HL-60 (cell line): ENCODE results near the gene RPL13A.

Source experiments
- DNase-seq, 2 experiments: peaks; one replicate each; pipeline ENCODE4 v3.0.0-alpha.2; 2010 to 2020; ENCODE audit warnings: low read depth in 1 of 2, low spot score in 1 of 2
- H3K27ac ChIP-seq: fragments of 250-450 bp; sonication (Bioruptor Pico); replicated peaks from 2 replicates; pipeline ENCODE4 v1.5.1; 2020; ENCODE audit warnings: mild to moderate bottlenecking, moderate library complexity
- H3K27me3 ChIP-seq: fragments of 250-450 bp; sonication (Bioruptor Pico); 2 replicates; pipeline ENCODE4 v1.5.1; 2021; ENCODE audit warnings: mild to moderate bottlenecking, moderate library complexity; ENCODE audit not compliant: insufficient read depth, poor library complexity, severe bottlenecking
- H3K4me3 ChIP-seq: replicated peaks from 2 replicates; pipeline ENCODE4 v1.5.1; 2011; ENCODE audit warnings: mild to moderate bottlenecking, control low read depth, low read length; ENCODE audit not compliant: insufficient read depth
- CTCF ChIP-seq: IDR thresholded peaks from one replicate; pipeline ENCODE4 v1.5.1; 2011; ENCODE audit warnings: low read length, control low read depth, inconsistent platforms; ENCODE audit not compliant: insufficient read depth
- GABPA ChIP-seq: IDR thresholded peaks from 2 replicates; pipeline ENCODE4 v1.6.1; 2012; ENCODE audit warnings: low read depth
- POLR2AphosphoS5 ChIP-seq: IDR thresholded peaks from 2 replicates; pipeline ENCODE4 v1.6.1; 2012; ENCODE audit warnings: low read depth
- REST ChIP-seq: IDR thresholded peaks from 2 replicates; pipeline ENCODE4 v1.6.1; 2012; ENCODE audit warnings: low read depth; ENCODE audit not compliant: insufficient replicate concordance
- SPI1 ChIP-seq: IDR thresholded peaks from 2 replicates; pipeline ENCODE4 v1.6.1; 2012; ENCODE audit warnings: low read depth, mild to moderate bottlenecking, borderline replicate concordance

Gene RPL13A

GRCh38 chr19:49486710-49487276, 615 bp upstream of the RPL13A start:
- Histone ChIP-seq H3K27ac (peak overlapping the region; percentile 66), H3K4me3 (peak overlapping the region; percentile 11; the same call in 1 of the 2 replicates), H3K27me3 (no peaks in the 10 kb centered on the region)
- no peak for TF ChIP-seq CTCF
- no peak for TF ChIP-seq SPI1
- TF ChIP-seq REST = no peak
- TF ChIP-seq POLR2AphosphoS5 = no peak
- TF ChIP-seq GABPA = no peak
- DNase-seq = no peak

DNA sequence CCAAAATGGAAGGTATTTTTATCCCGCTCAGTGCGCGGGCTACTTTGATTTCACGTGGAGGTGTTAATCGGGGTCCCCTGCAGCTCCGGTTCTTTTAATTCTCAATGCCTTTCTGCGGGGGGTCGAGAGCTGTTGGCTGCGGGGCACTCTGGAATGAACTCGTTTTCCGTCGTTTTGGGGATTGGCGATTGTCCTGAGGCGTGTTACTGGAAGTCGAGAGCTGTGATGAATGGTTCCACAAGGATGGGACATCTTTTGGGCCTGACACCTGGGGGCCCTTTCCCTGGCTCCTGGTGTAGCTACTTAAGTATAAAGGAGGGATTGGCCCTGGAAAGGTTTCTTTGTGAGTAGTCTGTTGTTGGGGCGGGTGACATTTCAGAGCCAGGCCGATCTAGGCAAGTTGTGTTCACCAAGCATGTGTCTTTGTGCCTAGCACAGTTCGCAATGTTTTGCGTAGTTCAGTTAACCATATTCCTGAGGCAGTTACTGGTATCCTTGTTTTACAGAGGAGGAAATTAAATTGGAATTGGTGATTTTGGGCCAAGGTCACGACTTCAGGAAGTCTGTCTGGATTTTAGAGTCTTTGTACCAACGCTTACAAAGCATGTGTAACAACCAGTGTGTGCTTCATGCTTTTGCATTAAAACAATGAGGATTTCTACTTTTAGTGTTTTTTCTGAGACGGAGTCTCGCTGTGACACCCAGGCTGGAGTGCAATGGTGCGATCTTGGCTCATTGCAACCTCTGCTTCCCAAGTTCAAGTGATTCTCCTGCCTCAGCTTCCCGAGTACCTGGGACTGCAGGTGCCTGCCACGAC, 846 bp downstream of the RPL13A start:
- DNase-seq = peak in 1 of 2 experiments; percentile 71
- peak; percentile 22 for TF ChIP-seq REST
- no peak for TF ChIP-seq CTCF
- TF ChIP-seq POLR2AphosphoS5 = peak; percentile 42; the same call in 1 of the 2 replicates
- H3K27me3 ChIP-seq = no peaks in the 10 kb centered on the region
- peak overlapping the region; percentile 98 for H3K27ac ChIP-seq
- peak overlapping the region; percentile 67 for H3K4me3 ChIP-seq

GRCh38 chr19:49488863-49489537, 1.6 kb downstream of the RPL13A start:
- DNase-seq = no peak
- peak overlapping the region; percentile 67 for H3K4me3 ChIP-seq
- H3K27me3 ChIP-seq = no peaks in the 10 kb centered on the region
- no peak for TF ChIP-seq CTCF
- no peak for TF ChIP-seq SPI1
- no peak for TF ChIP-seq REST
- no peak for TF ChIP-seq GABPA
- no peak; the same call in 1 of the 2 replicates for TF ChIP-seq POLR2AphosphoS5
- H3K27ac ChIP-seq = peak overlapping the region; percentile 98
